Neuronal stem cell (in vitro differentiated cells): Measurements from ENCODE around the gene EYS.
"Not testable (repeated sequence)": the region's sequence is repeated elsewhere in the genome, so short reads cannot be mapped to it uniquely, and the experiment has no call there.

ENCODE experiments used
- DNase-seq: peaks from one replicate; pipeline ENCODE4 v3.0.0-alpha.2; 2013; ENCODE audit warnings: low spot score
- H2AFZ ChIP-seq: one replicate; pipeline ENCODE4 v1.6.1; 2013; ENCODE audit warnings: mild to moderate bottlenecking, low read length, inconsistent platforms
- H2AK5ac ChIP-seq: 2 replicates; pipeline ENCODE4 v1.6.1; 2013; ENCODE audit warnings: low read depth, mild to moderate bottlenecking, inconsistent platforms, low read length, moderate library complexity, mixed read lengths
- H2BK120ac ChIP-seq: 2 replicates; pipeline ENCODE4 v1.6.1; 2013; ENCODE audit warnings: low read depth, mild to moderate bottlenecking, inconsistent platforms, low read length, moderate library complexity, mixed read lengths
- H2BK12ac ChIP-seq: one replicate; pipeline ENCODE4 v1.6.1; 2013; ENCODE audit warnings: low read length, inconsistent platforms
- H2BK15ac ChIP-seq: 2 replicates; pipeline ENCODE4 v1.6.1; 2013; ENCODE audit warnings: mild to moderate bottlenecking, low read length, inconsistent platforms, mixed read lengths
- H2BK5ac ChIP-seq: one replicate; pipeline ENCODE4 v1.6.1; 2013; ENCODE audit warnings: inconsistent platforms, mild to moderate bottlenecking, low read length, moderate library complexity
- H3K14ac ChIP-seq: one replicate; pipeline ENCODE4 v1.6.1; 2013; ENCODE audit warnings: low read length, inconsistent platforms
- H3K18ac ChIP-seq: 2 replicates; pipeline ENCODE4 v1.6.1; 2013; ENCODE audit warnings: low read length, inconsistent platforms
- H3K23ac ChIP-seq: 2 replicates; pipeline ENCODE4 v1.6.1; 2013; ENCODE audit warnings: low read depth, mild to moderate bottlenecking, mixed read lengths, low read length, inconsistent platforms; ENCODE audit not compliant: poor library complexity
- H3K27ac ChIP-seq: replicated peaks from 3 replicates; pipeline ENCODE4 v1.5.1; 2013; ENCODE audit warnings: low read length, inconsistent platforms
- H3K27me3 ChIP-seq, 3 experiments: 2 replicates each; pipeline ENCODE4 v1.6.1; 2013; ENCODE audit warnings: low read length in 3 of 3, mild to moderate bottlenecking in 2 of 3, inconsistent platforms in 1 of 3, low read depth in 1 of 3, mixed read lengths in 1 of 3, moderate library complexity in 1 of 3; ENCODE audit not compliant: control insufficient read depth in 3 of 3, insufficient read depth in 3 of 3
- H3K36me3 ChIP-seq, 2 donors: replicated peaks in 1 of 2; 2 replicates each; pipeline ENCODE4 v1.6.1; 2013; ENCODE audit warnings: low read length in 2 of 2; ENCODE audit not compliant: control insufficient read depth in 2 of 2, insufficient read depth in 2 of 2
- H3K4ac ChIP-seq: 2 replicates; pipeline ENCODE4 v1.6.1; 2013; ENCODE audit warnings: inconsistent platforms, mild to moderate bottlenecking, low read length, moderate library complexity
- H3K4me1 ChIP-seq, 2 donors: 1 replicate in 1 of 2; 2 replicates in 1 of 2; pipeline ENCODE4 v1.6.1; 2013; ENCODE audit warnings: low read length in 2 of 2, low read depth in 1 of 2; ENCODE audit not compliant: control insufficient read depth in 2 of 2, insufficient read depth in 1 of 2
- H3K4me2 ChIP-seq: one replicate; pipeline ENCODE4 v1.6.1; 2013; ENCODE audit warnings: mild to moderate bottlenecking, low read length, inconsistent platforms; ENCODE audit not compliant: insufficient read depth, poor library complexity, severe bottlenecking
- H3K4me3 ChIP-seq, 2 donors: 2 replicates each; pipeline ENCODE4 v1.5.1; 2013; ENCODE audit warnings: low read length in 2 of 2, mild to moderate bottlenecking in 2 of 2, inconsistent platforms in 1 of 2, moderate library complexity in 1 of 2
- H3K79me1 ChIP-seq: one replicate; pipeline ENCODE4 v1.6.1; 2013; ENCODE audit warnings: low read depth, mild to moderate bottlenecking, inconsistent platforms, low read length, moderate library complexity
- H3K9ac ChIP-seq: one replicate; pipeline ENCODE4 v1.6.1; 2013; ENCODE audit warnings: mild to moderate bottlenecking, low read depth, low read length, inconsistent platforms; ENCODE audit not compliant: poor library complexity
- H3K9me3 ChIP-seq, 2 donors: replicated peaks in 1 of 2; 2 replicates each; pipeline versions ENCODE3 to v1.6.1; 2013; ENCODE audit warnings: low read length in 2 of 2, mild to moderate bottlenecking in 2 of 2, inconsistent platforms in 1 of 2, low read depth in 1 of 2, mixed read lengths in 1 of 2, moderate library complexity in 1 of 2; ENCODE audit not compliant: control insufficient read depth in 2 of 2, insufficient read depth in 1 of 2
- H4K8ac ChIP-seq: one replicate; pipeline ENCODE4 v1.6.1; 2013; ENCODE audit warnings: low read depth, mild to moderate bottlenecking, inconsistent platforms, low read length, moderate library complexity
- H4K91ac ChIP-seq: one replicate; pipeline ENCODE4 v1.6.1; 2013; ENCODE audit warnings: low read length, low read depth, mild to moderate bottlenecking, inconsistent platforms; ENCODE audit not compliant: poor library complexity
- WGBS, 2 donors: extraction: QIAGEN DNeasy Blood & Tissue Kit; methylation state at CpG; one replicate each; pipeline ENCODE4 v1.1.7; 2013; ENCODE audit warnings: missing lambda C conversion rate in 2 of 2, mixed read lengths in 1 of 2; ENCODE audit not compliant: insufficient read length in 2 of 2, insufficient replicate concordance in 1 of 2; ENCODE audit errors: extremely low coverage in 2 of 2; 5-methylcytosine and 5-hydroxymethylcytosine counted together

Gene EYS

DNA sequence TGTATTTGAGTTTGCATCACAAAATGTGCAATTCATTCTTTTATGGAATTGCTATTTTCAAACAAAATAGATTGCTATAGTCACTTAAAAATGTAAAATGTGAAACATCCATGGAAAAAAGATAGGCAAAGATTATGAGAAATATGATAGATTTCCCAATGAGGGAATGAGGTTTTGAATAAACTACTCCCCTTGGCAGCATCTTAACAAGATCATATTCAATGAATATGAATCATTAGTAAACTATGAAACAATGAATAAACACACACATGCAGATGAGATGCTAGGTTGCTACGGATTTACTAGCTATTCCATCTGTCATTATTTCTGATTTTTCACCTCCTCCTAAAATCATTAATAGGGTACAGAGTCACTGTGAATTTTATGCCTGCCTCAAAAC, 1669.6 kb downstream of the EYS start:
- Histone ChIP-seq H2BK12ac (no peak overlapping the region), H2BK5ac (no peak overlapping the region), H3K4me1 (no peaks in the 10 kb centered on the region), H4K91ac (no peak overlapping the region), H3K18ac (no peak overlapping the region), H3K4me3 (no peak overlapping the region), H3K27me3 (no peaks in the 10 kb centered on the region), H3K9ac (no peak overlapping the region), H3K4ac (no peak overlapping the region), H2BK120ac (no peak overlapping the region), H3K14ac (no peak overlapping the region), H4K8ac (no peak overlapping the region), H3K23ac (no peak overlapping the region), H3K79me1 (no peaks in the 10 kb centered on the region), H2AK5ac (no peak overlapping the region), H3K4me2 (no peak overlapping the region), H2BK15ac (no peak overlapping the region), H3K36me3 (no peaks in the 10 kb centered on the region), H3K9me3 (no peaks in the 10 kb centered on the region), H3K27ac (no peak overlapping the region), H2AFZ (no peak overlapping the region)
- no CpG with 5 or more reads among the region's 1 CpG for whole genome bisulfite sequencing, 2 donors
- DNase-seq = no peak

DNA sequence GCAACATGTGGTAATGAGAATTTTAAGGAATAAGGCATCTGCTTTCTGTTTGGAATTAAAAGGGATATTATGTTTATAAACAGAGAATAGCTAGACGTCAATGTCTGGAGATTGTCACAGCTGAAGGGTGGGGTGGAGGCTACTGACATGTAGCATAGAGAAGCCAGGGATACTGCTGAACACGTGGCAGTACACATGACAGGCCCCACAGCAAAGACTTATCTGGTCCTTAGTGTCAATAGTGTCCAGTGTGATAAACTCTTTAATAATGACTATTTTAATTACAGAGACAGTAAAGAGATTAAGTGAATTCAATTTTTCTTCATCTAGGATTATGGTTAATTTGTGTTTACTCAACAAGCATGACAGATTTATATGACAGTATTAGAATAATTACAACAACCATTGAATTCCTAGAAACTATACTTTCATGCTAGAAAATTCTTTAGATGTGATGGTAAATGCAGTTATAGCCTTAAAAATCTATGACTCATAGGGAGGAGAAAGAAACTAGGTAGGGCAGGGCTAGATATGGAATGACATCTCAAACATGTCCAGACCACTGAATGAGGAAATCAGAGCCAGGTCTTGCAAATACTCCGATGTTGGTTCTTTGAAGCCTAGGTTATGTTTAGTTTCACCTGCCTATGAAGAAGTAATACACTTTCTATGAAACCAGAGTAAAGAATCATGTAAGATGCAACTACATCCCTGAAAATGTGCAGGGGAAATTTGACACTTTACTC, 1671.9 kb downstream of the EYS start:
- H2AFZ ChIP-seq = peak overlapping the region; percentile 53
- DNase-seq = no peak
- H2BK120ac ChIP-seq = no peak overlapping the region

DNA sequence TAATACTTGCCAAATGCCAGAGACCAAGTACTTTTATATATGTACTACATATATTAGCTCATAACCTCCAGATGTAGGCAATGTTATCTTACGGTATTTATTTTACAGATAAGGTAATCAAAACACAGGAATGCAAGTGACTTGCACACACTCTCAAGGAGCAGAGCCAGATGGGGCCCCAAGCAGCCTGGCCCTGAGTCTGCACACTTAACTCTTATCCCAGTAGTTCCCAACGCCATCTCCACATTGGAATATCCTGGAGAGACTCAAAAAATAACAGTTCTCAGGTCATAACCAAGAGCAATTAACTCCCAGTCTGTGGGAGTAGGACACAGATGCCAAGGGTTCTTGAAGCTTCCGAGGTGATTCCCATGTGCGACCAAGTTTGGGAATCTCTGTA, 1672.7 kb downstream of the EYS start:
- Histone ChIP-seq H2BK5ac (no peak overlapping the region), H3K14ac (no peak overlapping the region), H4K91ac (no peak overlapping the region), H2BK15ac (no peak overlapping the region), H3K4me1 (no peaks in the 10 kb centered on the region), H3K36me3 (no peaks in the 10 kb centered on the region), H3K9ac (no peak overlapping the region), H3K4me3 (no peak overlapping the region), H3K18ac (no peak overlapping the region), H2BK12ac (no peak overlapping the region), H4K8ac (no peak overlapping the region), H3K9me3 (peaks cover 0 to 2% of the 10 kb centered on the region in 2 donors), H3K79me1 (no peaks in the 10 kb centered on the region), H2AFZ (no peak overlapping the region), H3K4me2 (no peak overlapping the region), H3K27me3 (no peaks in the 10 kb centered on the region), H3K27ac (no peak overlapping the region), H3K4ac (no peak overlapping the region), H2BK120ac (no peak overlapping the region), H3K23ac (no peak overlapping the region), H2AK5ac (no peak overlapping the region)
- DNase-seq = no peak
- WGBS, 2 donors = no CpG with 5 or more reads among the region's 4 CpGs

More for the DNA sequence above, 1671.9 kb downstream of the EYS start:
- Histone ChIP-seq H2BK12ac (no peak overlapping the region), H2BK15ac (no peak overlapping the region), H3K4ac (no peak overlapping the region), H3K4me2 (no peak overlapping the region), H3K18ac (no peak overlapping the region), H3K14ac (no peak overlapping the region), H3K27ac (no peak overlapping the region), H3K23ac (no peak overlapping the region), H3K36me3 (no peaks in the 10 kb centered on the region), H2AK5ac (no peak overlapping the region), H3K9ac (no peak overlapping the region), H3K79me1 (no peaks in the 10 kb centered on the region), H3K4me3 (no peak overlapping the region), H4K8ac (no peak overlapping the region), H3K27me3 (no peaks in the 10 kb centered on the region), H2BK5ac (no peak overlapping the region), H3K9me3 (peaks cover 0 to 2% of the 10 kb centered on the region in 2 donors), H3K4me1 (no peaks in the 10 kb centered on the region), H4K91ac (no peak overlapping the region)
- no CpG with 5 or more reads among the region's 3 CpGs for WGBS, 2 donors

DNA sequence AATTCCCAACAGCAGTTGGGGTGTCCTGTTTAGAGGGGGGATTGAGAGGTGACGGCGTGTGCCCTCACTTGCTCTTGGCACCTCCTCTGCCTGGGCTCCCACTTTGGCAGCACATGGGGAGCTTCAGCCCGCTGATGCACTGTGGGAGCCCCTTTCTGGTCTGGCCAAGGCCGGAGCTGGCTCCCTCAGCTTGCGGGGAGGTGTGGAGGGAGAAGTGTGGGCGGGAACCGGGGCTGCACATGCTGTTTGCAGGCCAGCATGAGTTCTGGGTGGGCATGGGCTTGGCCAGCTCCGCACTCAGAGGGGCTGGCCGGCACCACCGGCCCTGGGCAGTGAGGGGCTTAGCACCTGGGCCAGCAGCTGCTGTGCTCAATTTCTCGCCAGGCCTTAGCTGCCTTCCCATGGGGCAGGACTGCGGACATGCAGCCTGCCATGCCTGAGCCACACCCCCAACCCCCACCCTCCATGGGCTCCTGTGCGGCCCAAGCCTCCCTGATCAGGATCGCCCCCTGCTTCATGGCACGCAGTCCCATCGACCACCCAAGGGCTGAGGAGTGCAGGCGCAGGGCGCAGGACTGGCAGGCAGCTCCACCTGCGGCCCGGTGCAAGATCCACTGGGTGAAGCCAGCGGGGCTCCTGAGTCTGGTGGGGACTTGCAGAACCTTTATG, 1675.9 kb downstream of the EYS start:
- not testable (repeated sequence) for H3K18ac ChIP-seq, H3K23ac ChIP-seq, H3K4me2 ChIP-seq, H3K36me3 ChIP-seq, H3K14ac ChIP-seq, H3K9ac ChIP-seq, H2BK15ac ChIP-seq, H3K9me3 ChIP-seq, H3K4me1 ChIP-seq, H3K27me3 ChIP-seq, H3K79me1 ChIP-seq, H3K4ac ChIP-seq, H3K4me3 ChIP-seq, H2BK5ac ChIP-seq, H2AFZ ChIP-seq, H4K8ac ChIP-seq, H2AK5ac ChIP-seq, H3K27ac ChIP-seq, H2BK12ac ChIP-seq, H2BK120ac ChIP-seq, DNase-seq, H4K91ac ChIP-seq
- no CpG with 5 or more reads among the region's 21 CpGs for WGBS, 2 donors
